ENCODE results near the gene PXDN. TPM values are rescaled to one million over a fixed set of nuclear protein-coding genes. Genes with fewer than 3 reads are reported as not detected.
A peak's percentile ranks its signal among the peaks of the same experiment; 100 is the strongest.
"Not testable (repeated sequence)": the region's sequence is repeated elsewhere in the genome, so short reads cannot be mapped to it uniquely, and the experiment has no call there.

The PXDN gene
- total RNA-seq, 1 donor from 2014 or later, result 189 TPM

- DNase-seq, result peak; percentile 78
These were observed 111.1 kb downstream of the PXDN start for GRCh38 chr2:1633092-1633671.

GRCh38 chr2:1632510-1632909 is 111.8 kb downstream of the PXDN start:
- DNase-seq, result no peak

- no peak for DNase-seq
These were observed 112.3 kb downstream of the PXDN start for GRCh38 chr2:1632002-1632348.

- DNase-seq, result no peak
These were observed 112.9 kb downstream of the PXDN start for GRCh38 chr2:1631292-1632001.

- DNase-seq, result peak; percentile 87
These were observed 115.4 kb downstream of the PXDN start for GRCh38 chr2:1628893-1629292.

- DNase-seq, result no peak
These were observed 116.5 kb downstream of the PXDN start for GRCh38 chr2:1627628-1628381.

- no peak for DNase-seq
These were observed 118.0 kb downstream of the PXDN start for GRCh38 chr2:1626271-1626681.

GRCh38 chr2:1625281-1626001 is 118.9 kb downstream of the PXDN start:
- peak; percentile 79 for DNase-seq

- DNase-seq, result no peak
These were observed 120.3 kb downstream of the PXDN start for GRCh38 chr2:1623906-1624445.

GRCh38 chr2:1622521-1623200 is 121.7 kb downstream of the PXDN start:
- no peak for DNase-seq

- not testable (repeated sequence) for DNase-seq
These were observed 122.3 kb downstream of the PXDN start for GRCh38 chr2:1621976-1622375.

- DNase-seq, result no peak
These were observed 122.8 kb downstream of the PXDN start for GRCh38 chr2:1621501-1621900.

- no peak for DNase-seq
These were observed 123.3 kb downstream of the PXDN start for GRCh38 chr2:1621041-1621440.

GRCh38 chr2:1620081-1620480 is 124.2 kb downstream of the PXDN start:
- no peak for DNase-seq

GRCh38 chr2:1619556-1619955 is 124.8 kb downstream of the PXDN start:
- no peak for DNase-seq

- DNase-seq, result no peak
These were observed 125.3 kb downstream of the PXDN start for GRCh38 chr2:1618974-1619373.

- DNase-seq, result no peak
These were observed 125.9 kb downstream of the PXDN start for GRCh38 chr2:1618191-1618961.

- no peak for DNase-seq
These were observed 126.8 kb downstream of the PXDN start for GRCh38 chr2:1617425-1618021.

GRCh38 chr2:1614564-1614963 is 129.8 kb downstream of the PXDN start:
- DNase-seq, result no peak

- DNase-seq, result no peak
These were observed 130.5 kb downstream of the PXDN start for GRCh38 chr2:1613731-1614354.
